RWPE2 (cell line): Measurements from ENCODE around the gene ITGA5.
A peak's percentile ranks its signal among the peaks of the same experiment; 100 is the strongest.

Source experiments
- ATAC-seq: fragments of 200-7000 bp; cut with Tn5 transposase; 3 replicates; pipeline ENCODE4 v1.9.1; 2021; ENCODE audit warnings: low read depth
- DNase-seq: peaks from one replicate; pipeline ENCODE4 v3.0.0-alpha.2; 2020; ENCODE audit warnings: low spot score
- H3K27ac ChIP-seq: fragments of 450-650 bp; 2 replicates; pipeline ENCODE4 v1.5.1; 2017; ENCODE audit warnings: mild to moderate bottlenecking; ENCODE audit not compliant: poor library complexity, severe bottlenecking
- H3K27me3 ChIP-seq: fragments of 250-450 bp; sonication (Bioruptor Pico); 2 replicates; pipeline ENCODE4 v1.5.1; 2021; ENCODE audit warnings: mild to moderate bottlenecking, moderate library complexity; ENCODE audit not compliant: insufficient read depth, poor library complexity, severe bottlenecking
- H3K36me3 ChIP-seq: fragments of 250-450 bp; sonication (Bioruptor Pico); 2 replicates; pipeline ENCODE4 v1.5.1; 2020; ENCODE audit warnings: low read depth, mild to moderate bottlenecking, moderate library complexity
- H3K4me1 ChIP-seq: fragments of 250-450 bp; sonication (Bioruptor Pico); 2 replicates; pipeline ENCODE4 v1.5.1; 2021; ENCODE audit warnings: mild to moderate bottlenecking, moderate library complexity; ENCODE audit not compliant: insufficient read depth, poor library complexity, severe bottlenecking
- H3K4me3 ChIP-seq: fragments of 250-450 bp; sonication (Bioruptor Pico); 2 replicates; pipeline ENCODE4 v1.5.1; 2021; ENCODE audit warnings: mild to moderate bottlenecking, moderate library complexity; ENCODE audit not compliant: severe bottlenecking
- H3K9me3 ChIP-seq: fragments of 250-450 bp; sonication (Bioruptor Pico); 2 replicates; pipeline ENCODE4 v1.5.1; 2021; ENCODE audit warnings: mild to moderate bottlenecking, moderate library complexity; ENCODE audit not compliant: severe bottlenecking
- CTCF ChIP-seq: fragments of 450-650 bp; IDR thresholded peaks from one replicate; pipeline ENCODE4 v1.5.1; 2017; ENCODE audit warnings: mild to moderate bottlenecking, moderate library complexity; ENCODE audit not compliant: poor library complexity, severe bottlenecking

The ITGA5 gene

GRCh38 chr12:54388237-54389133, 30.6 kb downstream of the ITGA5 start:
- peaks cover 30% of the 10 kb centered on the region for H3K4me1 ChIP-seq
- H3K36me3 ChIP-seq: peaks cover 9% of the 10 kb centered on the region; the same call in 1 of the 2 replicates
- DNase-seq: no peak
- no peak for ATAC-seq
- H3K27me3 ChIP-seq: no peaks in the 10 kb centered on the region
- no peak overlapping the region for H3K4me3 ChIP-seq
- H3K27ac ChIP-seq: peak overlapping the region; percentile 67
- no peaks in the 10 kb centered on the region for H3K9me3 ChIP-seq
- no peak for TF ChIP-seq CTCF

- no peak for DNase-seq
- H3K27me3 ChIP-seq: no peaks in the 10 kb centered on the region
- H3K4me3 ChIP-seq: no peak overlapping the region
- no peaks in the 10 kb centered on the region for H3K9me3 ChIP-seq
- H3K36me3 ChIP-seq: peaks cover 20% of the 10 kb centered on the region
- H3K27ac ChIP-seq: peak overlapping the region; percentile 67
- peaks cover 39% of the 10 kb centered on the region for H3K4me1 ChIP-seq
- TF ChIP-seq CTCF: no peak
- ATAC-seq: no peak
Observed at GRCh38 chr12:54387114-54387467, 32.0 kb downstream of the ITGA5 start.

GRCh38 chr12:54386403-54387113, 32.5 kb downstream of the ITGA5 start:
- TF ChIP-seq CTCF: no peak
- no peak for DNase-seq
- Histone ChIP-seq H3K9me3 (no peaks in the 10 kb centered on the region), H3K27me3 (no peaks in the 10 kb centered on the region), H3K4me1 (peaks cover 39% of the 10 kb centered on the region), H3K27ac (no peak overlapping the region), H3K36me3 (peaks cover 26% of the 10 kb centered on the region), H3K4me3 (no peak overlapping the region)
- ATAC-seq: no peak

GRCh38 chr12:54385251-54385914, 33.7 kb downstream of the ITGA5 start:
- H3K36me3 ChIP-seq: peaks cover 34% of the 10 kb centered on the region
- no peak overlapping the region for H3K4me3 ChIP-seq
- ATAC-seq (no peak), DNase-seq (no peak)
- H3K27me3 ChIP-seq: no peaks in the 10 kb centered on the region
- no peak for TF ChIP-seq CTCF
- H3K9me3 ChIP-seq: no peaks in the 10 kb centered on the region
- H3K4me1 ChIP-seq: peaks cover 39% of the 10 kb centered on the region
- H3K27ac ChIP-seq: no peak overlapping the region
